Right lobe of liver (tissue), 6 donors: ENCODE measurements around the gene ENTPD2. TPM values are rescaled to one million over a fixed set of nuclear protein-coding genes. Genes with fewer than 3 reads are reported as not detected.

ENCODE experiments used
- ATAC-seq, 4 donors: fragments of 200-7000 bp; cut with Tn5 transposase; one replicate each; pipeline ENCODE4 v1.9.1; 2020; ENCODE audit warnings: mild to moderate bottlenecking in 4 of 4, moderate library complexity in 4 of 4
- DNase-seq, 3 donors: peaks; one replicate each; pipeline ENCODE4 v3.0.0-alpha.2; 2020
- H3K27ac ChIP-seq, 3 donors: fragments of 200-600 bp; one replicate each; pipeline ENCODE4 v1.8.0; 2022
- H3K27me3 ChIP-seq, 2 donors: fragments of 200-600 bp; one replicate each; pipeline ENCODE4 v1.8.0; 2022
- H3K36me3 ChIP-seq, 4 donors: fragments of 200-600 bp; sonication (generic) in 1 of 4; one replicate each; pipeline versions ENCODE4 v1.5.1 to v1.8.0; 2017 to 2022; ENCODE audit warnings: control low read depth in 1 of 4
- H3K4me1 ChIP-seq, 4 donors: fragments of 200-600 bp; sonication (generic) in 1 of 4; one replicate each; pipeline versions ENCODE4 v1.5.1 to v1.8.0; 2017 to 2022; ENCODE audit warnings: control low read depth in 1 of 4
- H3K4me3 ChIP-seq, 3 donors: fragments of 200-600 bp; one replicate each; pipeline ENCODE4 v1.8.0; 2022
- H3K9me3 ChIP-seq, 4 donors: fragments of 200-600 bp; sonication (generic) in 1 of 4; one replicate each; pipeline versions ENCODE4 v1.5.1 to v1.8.0; 2017 to 2022; ENCODE audit warnings: control low read depth in 1 of 4
- POLR2A ChIP-seq: fragments of 450-650 bp; IDR thresholded peaks from one replicate; pipeline ENCODE4 v1.6.1; 2017; ENCODE audit warnings: antibody characterized with exemption, mild to moderate bottlenecking
- WGBS: methylation state at CpG from one replicate; pipeline ENCODE4 v1.1.6; 2018; ENCODE audit warnings: low coverage, low lambda C conversion rate; ENCODE audit not compliant: insufficient coverage; ENCODE audit errors: missing lambda C conversion rate; 5-methylcytosine and 5-hydroxymethylcytosine counted together
- intact Hi-C, 2 donors: fragments of 100-400 bp; cut with DNase I; formaldehyde crosslinking; loops; one replicate each; pipeline versions ENCODE4 v1.11.2 to v1.14.1; 2022
- long read RNA-seq: library from polyadenylated mRNA; unstranded; transcript quantifications from one replicate; pipeline ENCODE4 v2.0.0, GENCODE V29; 2019
- total RNA-seq, 6 experiments: library from RNA; depleted of rRNA in 2 of 6; stranded (reverse); fragments of >200 nt in 2 of 6; fragmentation: NEBNext Ultra II Directional in 3 of 6; extraction: Animal tissue kit (Norgen Biotek cat#: 25700) in 3 of 6; gene quantifications; one replicate each; pipeline versions ENCODE4 v1.1.0 to v1.2.4, GENCODE V29; 2016 to 2023
- TF ChIP-seq, protein P1 (sequence below), 4 donors: fragments of 200-600 bp in 3 of 4; fragments of 450-650 bp in 1 of 4; IDR thresholded peaks; one replicate each; pipeline versions ENCODE4 v1.5.1 to v1.8.0; 2016 to 2022; ENCODE audit warnings: antibody characterized with exemption in 4 of 4, mild to moderate bottlenecking in 2 of 4
- donor health status: DM: no; HTN: yes; CAD: no.
- donor health status: DM: no; HTN: no; CAD: no.
- donor health status: DM: no; HTN: no; CAD: no.
- donor health status: DM: no; HTN: yes; CAD: no.
- donor health status: DM: no; HTN: yes; CAD: no.

The ENTPD2 gene
- total RNA-seq, result 1 to 10 TPM in 2 of 6 experiments, under 1 TPM in 4; 0.50 to 2.1 (median 0.80) TPM
- long read RNA-seq, result 0 reads

DNA sequence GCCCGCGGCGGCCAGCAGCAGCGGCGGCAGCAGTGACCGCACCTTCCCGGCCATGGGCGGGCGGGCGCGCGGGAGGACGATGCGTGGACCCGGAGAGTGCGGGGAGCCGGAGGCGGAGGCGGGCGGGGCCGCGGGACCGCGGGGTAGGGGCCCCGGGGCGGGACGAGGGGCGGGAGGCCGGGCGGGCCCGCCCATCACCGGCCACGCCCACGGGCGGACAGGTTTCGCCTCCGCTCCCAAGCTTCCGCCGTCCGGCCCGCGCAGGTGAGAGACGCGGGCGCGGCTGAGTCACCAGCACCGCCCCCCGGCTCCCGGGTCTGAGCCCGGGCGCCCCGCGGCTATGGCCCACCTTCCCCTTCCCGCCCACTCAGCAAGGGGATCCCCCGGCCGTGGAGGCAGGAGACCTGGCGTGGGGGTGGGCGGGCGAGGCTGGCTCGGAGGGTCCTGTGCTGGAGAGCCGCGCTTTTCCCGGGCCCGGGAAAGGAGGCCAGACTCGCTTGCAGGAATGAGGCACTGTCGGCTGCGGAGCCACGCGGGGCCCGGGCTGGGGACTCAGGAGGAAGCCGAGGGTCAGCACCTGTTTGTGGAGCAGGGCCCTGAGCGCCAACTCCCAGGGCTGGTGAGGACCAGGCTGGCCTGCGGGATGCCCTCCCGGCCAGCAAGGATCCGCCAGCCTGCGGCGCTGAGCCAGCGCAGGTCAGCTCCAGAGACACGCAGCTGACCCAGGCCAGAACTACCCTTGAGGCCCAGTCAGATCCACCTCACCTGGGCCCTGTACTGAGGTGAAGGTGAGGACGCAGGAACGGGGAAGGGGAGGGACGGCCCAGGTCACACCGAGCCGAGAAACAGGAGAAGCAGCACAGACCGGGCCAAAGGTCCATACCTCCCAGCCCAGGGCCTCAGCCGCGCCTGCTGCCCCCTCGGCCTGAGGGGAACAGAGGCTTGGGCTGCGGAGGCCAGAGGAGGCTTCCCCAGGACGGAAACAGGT, at the start of gene ENTPD2:
Gene ENTPD2, minus strand, starts transcription at position 118 of the 988 bp plus-strand sequence. Its CDS starts 64 bp downstream, at position 54.
- peaks cover 2 to 27% (median 11%) of the 10 kb centered on the region in 4 donors for H3K4me1 ChIP-seq
- peak; percentile 64 to 74 (median 70) for ATAC-seq
- TF ChIP-seq, protein P1, sequence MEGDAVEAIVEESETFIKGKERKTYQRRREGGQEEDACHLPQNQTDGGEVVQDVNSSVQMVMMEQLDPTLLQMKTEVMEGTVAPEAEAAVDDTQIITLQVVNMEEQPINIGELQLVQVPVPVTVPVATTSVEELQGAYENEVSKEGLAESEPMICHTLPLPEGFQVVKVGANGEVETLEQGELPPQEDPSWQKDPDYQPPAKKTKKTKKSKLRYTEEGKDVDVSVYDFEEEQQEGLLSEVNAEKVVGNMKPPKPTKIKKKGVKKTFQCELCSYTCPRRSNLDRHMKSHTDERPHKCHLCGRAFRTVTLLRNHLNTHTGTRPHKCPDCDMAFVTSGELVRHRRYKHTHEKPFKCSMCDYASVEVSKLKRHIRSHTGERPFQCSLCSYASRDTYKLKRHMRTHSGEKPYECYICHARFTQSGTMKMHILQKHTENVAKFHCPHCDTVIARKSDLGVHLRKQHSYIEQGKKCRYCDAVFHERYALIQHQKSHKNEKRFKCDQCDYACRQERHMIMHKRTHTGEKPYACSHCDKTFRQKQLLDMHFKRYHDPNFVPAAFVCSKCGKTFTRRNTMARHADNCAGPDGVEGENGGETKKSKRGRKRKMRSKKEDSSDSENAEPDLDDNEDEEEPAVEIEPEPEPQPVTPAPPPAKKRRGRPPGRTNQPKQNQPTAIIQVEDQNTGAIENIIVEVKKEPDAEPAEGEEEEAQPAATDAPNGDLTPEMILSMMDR (IDR thresholded peaks at IDR 0.05), result no peak
- peak; percentile 64 for TF ChIP-seq POLR2A

GRCh38 chr9:137103206-137103999, 49.5 kb upstream of the ENTPD2 start:
- H3K36me3 ChIP-seq, result peaks cover 0 to 51% (median 6%) of the 10 kb centered on the region in 4 donors
- H3K27ac ChIP-seq, result no peak overlapping the region
- no peak for DNase-seq
- H3K27me3 ChIP-seq, result no peaks in the 10 kb centered on the region
- no peaks in the 10 kb centered on the region for H3K9me3 ChIP-seq
- no peak for ATAC-seq
- WGBS, result 90% methylated on average over 26 of the region's 37 CpGs
- no peak overlapping the region for H3K4me3 ChIP-seq
- TF ChIP-seq POLR2A, result no peak
- TF ChIP-seq, protein P1 (IDR thresholded peaks at IDR 0.05), result no peak
- intact Hi-C loops, result no loop called here
- H3K4me1 ChIP-seq, result no peaks in the 10 kb centered on the region

More for the DNA sequence above, at the start of gene ENTPD2:
- no peaks in the 10 kb centered on the region for H3K36me3 ChIP-seq
- H3K27ac ChIP-seq, result peak within 1 kb of the TSS in 2 of 3 donors; percentile 70 to 81
- peak within 1 kb of the TSS; percentile 29 to 53 (median 51) for H3K4me3 ChIP-seq
- intact Hi-C loops, result no loop called here
- no peaks in the 10 kb centered on the region for H3K27me3 ChIP-seq
- DNase-seq, result peak in 2 of 3 donors; percentile 82 to 83
- H3K9me3 ChIP-seq, result no peaks in the 10 kb centered on the region
- WGBS, result 8% methylated on average over 15 of the region's 90 CpGs

DNA sequence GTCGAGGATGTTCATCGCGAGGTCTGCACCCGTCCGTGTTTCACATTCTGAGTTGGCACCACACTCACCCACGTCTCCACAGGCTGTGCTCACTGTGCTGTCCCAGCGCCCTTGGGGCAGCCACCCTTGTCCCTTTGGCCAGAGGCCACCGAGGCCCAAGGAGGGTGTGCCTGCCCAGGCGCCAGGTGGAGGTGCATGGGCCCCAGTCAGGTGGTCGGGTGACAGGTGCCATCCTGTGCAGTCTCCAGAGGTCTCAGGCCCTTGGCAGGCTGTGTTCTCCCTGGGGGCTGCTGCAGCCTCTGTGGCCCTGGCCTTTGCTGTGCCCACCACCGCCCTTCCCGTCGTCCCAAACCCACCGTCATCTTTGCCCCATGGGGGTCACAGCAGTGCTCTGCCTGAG, 45.4 kb upstream of the ENTPD2 start:
- H3K27me3 ChIP-seq, result no peaks in the 10 kb centered on the region
- H3K4me3 ChIP-seq, result no peak overlapping the region
- H3K4me1 ChIP-seq, result no peaks in the 10 kb centered on the region
- DNase-seq (no peak), ATAC-seq (peak in 1 of 4 donors; percentile 37)
- TF ChIP-seq, protein P1 (IDR thresholded peaks at IDR 0.05), result no peak
- TF ChIP-seq POLR2A, result no peak
- H3K9me3 ChIP-seq, result no peaks in the 10 kb centered on the region
- H3K27ac ChIP-seq, result no peak overlapping the region
- intact Hi-C loops, result loop anchor here in 1 of 2 donors (10.0 kb wide), 1 partner anchor 296 kb away; no protein-coding TSS in a partner anchor
- whole genome bisulfite sequencing, result no CpG with 5 or more reads among the region's 14 CpGs
- peaks cover 0 to 35% (median 7%) of the 10 kb centered on the region in 4 donors for H3K36me3 ChIP-seq

GRCh38 chr9:137097761-137098462, 44.1 kb upstream of the ENTPD2 start:
- Histone ChIP-seq H3K9me3 (no peaks in the 10 kb centered on the region), H3K27ac (no peak overlapping the region), H3K4me3 (no peak overlapping the region), H3K36me3 (peaks cover 0 to 29% (median 7%) of the 10 kb centered on the region in 4 donors), H3K27me3 (no peaks in the 10 kb centered on the region), H3K4me1 (no peaks in the 10 kb centered on the region)
- no peak for DNase-seq
- no peak for TF ChIP-seq POLR2A
- TF ChIP-seq, protein P1 (IDR thresholded peaks at IDR 0.05), result no peak
- peak in 1 of 4 donors; percentile 10 for ATAC-seq
- WGBS, result no CpG with 5 or more reads among the region's 20 CpGs
- intact Hi-C loops, result loop anchor here in 1 of 2 donors (10.0 kb wide), 1 partner anchor 297 kb away; no protein-coding TSS in a partner anchor
